Cerebellar cortex (tissue), 1 donor: ENCODE results near the gene NEDD4.
"Not testable (repeated sequence)": the region's sequence is repeated elsewhere in the genome, so short reads cannot be mapped to it uniquely, and the experiment has no call there.

ENCODE experiments used
- DNase-seq: peaks from one replicate; pipeline ENCODE4 v3.0.0-alpha.2; 2015; ENCODE audit warnings: low spot score

Gene NEDD4

GRCh38 chr15:55824857-55825613 lies 168.4 kb downstream of the NEDD4 start:
- DNase-seq = no peak

GRCh38 chr15:55823699-55824340 lies 169.6 kb downstream of the NEDD4 start:
- DNase-seq = no peak

GRCh38 chr15:55823191-55823670 lies 170.2 kb downstream of the NEDD4 start:
- DNase-seq = no peak

- not testable (repeated sequence) for DNase-seq
Observed at GRCh38 chr15:55821740-55822139, 171.7 kb downstream of the NEDD4 start.

- no peak for DNase-seq
Observed at GRCh38 chr15:55820043-55820442, 173.4 kb downstream of the NEDD4 start.

- no peak for DNase-seq
Observed at GRCh38 chr15:55819397-55820034, 173.9 kb downstream of the NEDD4 start.

GRCh38 chr15:55816017-55816416 lies 177.4 kb downstream of the NEDD4 start:
- DNase-seq = no peak

GRCh38 chr15:55802600-55803376 lies 190.6 kb downstream of the NEDD4 start:
- no peak for DNase-seq

- no peak for DNase-seq
Observed at GRCh38 chr15:55800216-55800615, 193.2 kb downstream of the NEDD4 start.

- DNase-seq = peak; percentile 57
Observed at GRCh38 chr15:55799291-55800212, 193.9 kb downstream of the NEDD4 start.

GRCh38 chr15:55796321-55796965 lies 197.0 kb downstream of the NEDD4 start:
- DNase-seq = no peak

- DNase-seq = no peak
Observed at GRCh38 chr15:55795031-55795430, 198.4 kb downstream of the NEDD4 start.

GRCh38 chr15:55791551-55792400 lies 201.6 kb downstream of the NEDD4 start:
- DNase-seq = no peak

- no peak for DNase-seq
Observed at GRCh38 chr15:55789066-55789660, 204.2 kb downstream of the NEDD4 start.

- DNase-seq = no peak
Observed at GRCh38 chr15:55786341-55786740, 207.1 kb downstream of the NEDD4 start.

- not testable (repeated sequence) for DNase-seq
Observed at GRCh38 chr15:55785593-55785992, 207.8 kb downstream of the NEDD4 start.

- DNase-seq = no peak
Observed at GRCh38 chr15:55784286-55784685, 209.1 kb downstream of the NEDD4 start.

- no peak for DNase-seq
Observed at GRCh38 chr15:55782901-55783300, 210.5 kb downstream of the NEDD4 start.

- no peak for DNase-seq
Observed at GRCh38 chr15:55780292-55780691, 213.1 kb downstream of the NEDD4 start.
